ENCODE results near the gene SURF4.

The SURF4 gene

GRCh38 chr9:133375724-133376654 lies at the start of gene SURF4, which contains the start of gene STKLD1:
TSS of gene SURF4 (minus strand) at chr9:133376060. CDS start at chr9:133375969, 91 bp downstream.
TSS of gene STKLD1 (plus strand) at chr9:133376366. CDS start at chr9:133376474, 108 bp downstream.
- DNase-seq = no peak

- DNase-seq = no peak
Measured at GRCh38 chr9:133425049-133425632, 49.3 kb upstream of the SURF4 start.

- no peak for DNase-seq
Measured at GRCh38 chr9:133424187-133424586, 48.3 kb upstream of the SURF4 start.

- DNase-seq = no peak
Measured at GRCh38 chr9:133423216-133423615, 47.4 kb upstream of the SURF4 start.

GRCh38 chr9:133421615-133422542 lies 46.0 kb upstream of the SURF4 start, which contains the start of gene ADAMTS13:
TSS of gene ADAMTS13 (plus strand) at chr9:133422367. CDS start at chr9:133422444, 77 bp downstream.
- no peak for DNase-seq

- no peak for DNase-seq
Measured at GRCh38 chr9:133420392-133420827, 44.5 kb upstream of the SURF4 start.

- no peak for DNase-seq
Measured at GRCh38 chr9:133419005-133419404, 43.1 kb upstream of the SURF4 start.

GRCh38 chr9:133417541-133418461 lies 41.9 kb upstream of the SURF4 start, which contains the start of gene REXO4:
TSS of gene REXO4 (minus strand) at chr9:133418010. CDS start at chr9:133417844, 166 bp downstream.
- no peak for DNase-seq

GRCh38 chr9:133415170-133415569 lies 39.3 kb upstream of the SURF4 start:
- no peak for DNase-seq

GRCh38 chr9:133408042-133408441 lies 32.2 kb upstream of the SURF4 start:
- no peak for DNase-seq

- no peak for DNase-seq
Measured at GRCh38 chr9:133406480-133407307, 30.8 kb upstream of the SURF4 start.

GRCh38 chr9:133405508-133406438 lies 29.9 kb upstream of the SURF4 start:
- no peak for DNase-seq

- DNase-seq = no peak
Measured at GRCh38 chr9:133404454-133405002, 28.7 kb upstream of the SURF4 start.

- no peak for DNase-seq
Measured at GRCh38 chr9:133403766-133404453, 28.1 kb upstream of the SURF4 start.

- DNase-seq = no peak
Measured at GRCh38 chr9:133402689-133403088, 26.8 kb upstream of the SURF4 start.

- no peak for DNase-seq
Measured at GRCh38 chr9:133401588-133401987, 25.7 kb upstream of the SURF4 start.

- no peak for DNase-seq
Measured at GRCh38 chr9:133400292-133400691, 24.4 kb upstream of the SURF4 start.

- no peak for DNase-seq
Measured at GRCh38 chr9:133397895-133398294, 22.0 kb upstream of the SURF4 start.
